GM13977 (cell line): Measurements from ENCODE around the gene PON3.

Experiments used
- DNase-seq: peaks from one replicate; pipeline ENCODE4 v3.0.0; 2012; ENCODE audit warnings: low spot score
- in situ Hi-C: fragments of 300-500 bp; cut with MboI; formaldehyde crosslinking; loops from one replicate; pipeline ENCODE4 v1.12.0; 2022; ENCODE audit warnings: low sequenced_read_pairs, low pct_unique_long_range_greater_than_20kb, mixed read lengths, inconsistent platforms; ENCODE audit not compliant: unreplicated experiment
- TF ChIP-seq, protein P1 (sequence below): IDR thresholded peaks from 2 replicates; pipeline ENCODE4 v1.5.1; 2012; ENCODE audit warnings: mild to moderate bottlenecking, control low read depth; ENCODE audit not compliant: insufficient read depth; ENCODE audit errors: extremely low read depth, missing control alignments

The PON3 gene

DNA sequence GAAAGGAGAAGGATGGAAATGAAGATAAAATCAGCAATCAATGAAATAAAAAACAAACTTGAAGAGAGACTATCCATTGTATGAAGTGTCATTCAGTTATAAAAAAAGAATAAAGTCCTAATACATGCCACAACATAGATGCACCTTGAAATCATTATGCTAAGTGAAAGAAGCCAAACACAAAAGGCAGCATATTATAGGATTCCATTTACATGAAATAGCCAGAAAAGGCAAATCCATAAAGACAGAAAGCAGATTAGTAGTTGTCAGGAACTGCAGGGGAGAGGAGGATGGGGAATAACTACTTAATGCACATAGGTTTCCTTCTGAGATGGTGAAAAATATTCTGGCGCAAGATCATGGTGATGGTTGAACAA lies 65.2 kb downstream of the PON3 start:
- TF ChIP-seq, protein P1, sequence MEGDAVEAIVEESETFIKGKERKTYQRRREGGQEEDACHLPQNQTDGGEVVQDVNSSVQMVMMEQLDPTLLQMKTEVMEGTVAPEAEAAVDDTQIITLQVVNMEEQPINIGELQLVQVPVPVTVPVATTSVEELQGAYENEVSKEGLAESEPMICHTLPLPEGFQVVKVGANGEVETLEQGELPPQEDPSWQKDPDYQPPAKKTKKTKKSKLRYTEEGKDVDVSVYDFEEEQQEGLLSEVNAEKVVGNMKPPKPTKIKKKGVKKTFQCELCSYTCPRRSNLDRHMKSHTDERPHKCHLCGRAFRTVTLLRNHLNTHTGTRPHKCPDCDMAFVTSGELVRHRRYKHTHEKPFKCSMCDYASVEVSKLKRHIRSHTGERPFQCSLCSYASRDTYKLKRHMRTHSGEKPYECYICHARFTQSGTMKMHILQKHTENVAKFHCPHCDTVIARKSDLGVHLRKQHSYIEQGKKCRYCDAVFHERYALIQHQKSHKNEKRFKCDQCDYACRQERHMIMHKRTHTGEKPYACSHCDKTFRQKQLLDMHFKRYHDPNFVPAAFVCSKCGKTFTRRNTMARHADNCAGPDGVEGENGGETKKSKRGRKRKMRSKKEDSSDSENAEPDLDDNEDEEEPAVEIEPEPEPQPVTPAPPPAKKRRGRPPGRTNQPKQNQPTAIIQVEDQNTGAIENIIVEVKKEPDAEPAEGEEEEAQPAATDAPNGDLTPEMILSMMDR: no peak
- no peak for DNase-seq
- in situ Hi-C loops: no loop called here

DNA sequence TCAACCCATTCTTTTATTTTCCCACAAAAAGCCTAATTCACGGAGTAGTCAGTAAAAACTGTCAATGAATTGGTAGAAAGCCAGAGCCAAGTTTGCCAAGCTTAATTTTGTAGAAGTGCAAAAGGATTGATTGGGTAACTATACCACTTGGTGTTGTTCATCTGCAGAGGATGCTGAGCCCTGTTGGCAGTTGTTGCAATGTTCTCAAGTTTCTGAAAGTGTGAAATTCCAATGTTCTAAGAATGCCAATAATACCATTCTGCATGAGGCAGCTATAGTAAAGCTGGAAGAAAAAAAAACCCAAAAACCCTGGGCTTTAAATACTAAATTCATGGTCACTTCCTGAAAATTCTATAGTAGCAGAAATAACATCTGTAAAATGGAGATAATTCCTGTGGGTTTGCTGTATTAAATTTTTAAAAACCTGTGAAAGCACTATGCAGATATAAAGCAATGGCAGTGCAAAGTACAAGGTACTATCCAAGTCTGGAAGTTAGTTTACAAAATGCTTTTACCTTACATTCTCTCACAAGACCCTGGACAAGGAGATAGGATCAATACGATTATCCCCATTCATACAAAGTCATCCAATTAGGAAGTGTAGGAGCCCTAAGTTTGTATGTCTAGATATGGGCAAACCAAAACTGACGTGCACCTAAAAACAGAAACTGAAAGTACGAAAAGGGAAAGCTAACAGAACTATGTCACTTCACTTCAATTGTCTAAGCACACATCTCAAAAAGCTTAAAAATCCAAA lies 65.8 kb downstream of the PON3 start:
- in situ Hi-C loops: no loop called here
- DNase-seq: peak; percentile 50
- TF ChIP-seq, protein P1: no peak

DNA sequence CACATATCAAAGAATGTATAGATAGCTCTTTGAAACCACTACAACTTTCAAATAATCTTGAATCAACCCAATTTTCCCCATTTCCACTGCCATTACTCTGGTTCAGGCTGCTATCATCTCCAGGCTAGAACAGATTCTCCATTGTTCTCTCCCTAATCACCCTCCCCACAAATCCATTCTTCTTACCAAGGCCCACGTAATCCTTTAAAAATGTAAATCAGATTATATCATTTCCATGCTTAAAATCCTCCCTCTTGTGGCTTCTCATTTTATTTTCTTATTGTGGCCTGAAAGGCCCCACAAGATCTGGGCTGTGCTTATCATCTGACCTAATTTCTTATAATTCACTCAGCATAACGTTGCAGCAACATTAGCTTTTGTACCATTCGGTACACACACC lies 68.8 kb downstream of the PON3 start:
- TF ChIP-seq, protein P1: no peak
- no peak for DNase-seq
- in situ Hi-C loops: no loop called here

DNA sequence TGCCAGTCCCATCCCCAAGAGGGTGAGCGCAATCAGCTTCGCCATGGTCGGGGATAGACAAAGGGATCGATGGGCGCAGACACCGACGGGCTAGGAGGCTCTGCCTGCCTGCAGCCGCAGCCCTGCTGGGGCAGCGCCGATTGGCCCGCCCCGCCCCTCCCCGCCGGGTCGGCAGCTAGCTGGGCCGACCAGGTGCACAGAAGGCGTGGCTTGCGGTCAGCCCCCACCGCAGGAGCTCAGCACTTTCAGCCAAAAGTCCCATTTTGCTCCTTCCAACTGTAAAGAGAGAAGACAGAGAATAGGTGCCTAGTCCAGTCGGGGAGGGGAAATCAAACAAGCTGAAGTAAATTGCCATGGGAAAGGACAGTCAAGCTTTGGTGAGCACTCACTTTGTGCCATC lies 71.7 kb downstream of the PON3 start, which contains the start of gene PON1:
PON1 (minus strand) TSS at position 102 of the 400 bp plus-strand sequence; CDS start at position 45, 57 bp downstream.
- TF ChIP-seq, protein P1: no peak
- no peak for DNase-seq
- in situ Hi-C loops: no loop called here

DNA sequence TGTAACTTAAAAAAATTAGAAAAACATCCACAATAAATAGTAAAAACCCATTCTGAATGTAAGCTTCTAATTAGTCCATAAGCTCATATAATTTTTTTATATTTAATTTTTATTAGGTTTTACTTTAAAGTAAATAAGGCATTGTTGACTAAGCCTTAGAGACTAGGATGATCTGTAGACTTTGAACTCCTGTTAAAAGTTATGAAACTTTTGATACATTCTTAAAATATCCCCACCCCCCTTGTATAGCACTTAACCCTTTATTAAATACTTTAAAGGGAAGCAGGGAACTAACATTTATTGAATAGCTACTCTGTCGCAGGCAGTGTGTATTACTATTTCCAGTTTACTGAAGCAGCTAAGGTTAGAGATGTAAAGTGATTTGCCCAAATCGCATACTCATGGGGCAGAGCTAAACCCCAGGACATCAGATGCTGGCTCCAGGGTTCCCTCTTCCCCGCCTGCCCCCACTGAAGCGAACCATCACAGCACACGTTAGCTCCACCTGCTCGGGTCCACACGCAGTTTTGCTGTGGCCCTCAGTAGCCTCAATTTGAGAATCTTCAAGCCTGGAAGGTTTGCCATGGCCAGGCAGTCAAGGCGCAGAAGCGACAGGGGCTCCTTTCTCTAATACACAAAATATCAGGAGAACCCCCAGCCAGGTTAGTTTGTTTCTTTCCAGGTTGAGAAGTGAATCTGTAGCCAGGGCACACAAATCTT lies 72.6 kb downstream of the PON3 start:
- no peak for DNase-seq
- TF ChIP-seq, protein P1: no peak
- in situ Hi-C loops: no loop called here

DNA sequence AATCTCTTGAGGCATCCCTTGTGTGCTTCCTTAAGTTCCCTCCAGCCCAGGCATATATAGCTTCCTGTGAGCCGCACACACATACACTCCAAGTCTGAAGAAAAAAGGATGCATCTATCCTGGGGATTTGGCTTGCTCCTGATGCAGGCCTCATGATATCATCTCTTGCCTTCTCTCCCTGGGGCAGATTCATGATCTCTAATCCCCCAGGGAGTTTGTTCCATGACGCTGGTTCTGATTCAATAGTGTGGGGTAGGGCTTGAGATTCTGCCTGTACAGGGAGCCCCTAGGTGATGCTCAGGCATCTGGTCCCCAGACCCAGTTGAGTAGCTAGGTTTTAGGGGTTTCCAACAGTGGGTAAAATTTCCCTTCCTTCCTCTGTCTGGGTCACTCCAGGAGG lies 73.3 kb downstream of the PON3 start:
- in situ Hi-C loops: no loop called here
- TF ChIP-seq, protein P1: no peak
- DNase-seq: no peak
